B cell (primary cell): Measurements from ENCODE around the gene PHF20. TPM values are rescaled to one million over a fixed set of nuclear protein-coding genes. Genes with fewer than 3 reads are reported as not detected.
"Not testable (repeated sequence)": the region's sequence is repeated elsewhere in the genome, so short reads cannot be mapped to it uniquely, and the experiment has no call there.

Experiments
- ATAC-seq: fragments of 200-7000 bp; cut with Tn5 transposase; one replicate; pipeline ENCODE4 v1.10.0; 2021; ENCODE audit warnings: low read depth, mild to moderate bottlenecking, moderate number of reproducible peaks, moderate library complexity
- CTCF ChIA-PET: fragments of 350-600 bp; sonication (Branson Sonifier 250); formaldehyde crosslinking; loops from one replicate; lab custom pipeline; 2021; ENCODE audit warnings: antibody characterized with exemption, inconsistent platforms; lab: Charles Lee
- POLR2A ChIA-PET: fragments of 350-600 bp; sonication (Branson Sonifier 250); formaldehyde crosslinking; loops from one replicate; lab custom pipeline; 2021; ENCODE audit warnings: antibody characterized with exemption; lab: Charles Lee
- DNase-seq: peaks from one replicate; pipeline ENCODE4 v3.0.0; 2013
- H2AFZ ChIP-seq: 2 replicates; pipeline ENCODE4 v1.6.1; 2012; ENCODE audit warnings: mild to moderate bottlenecking, low read depth, low read length; ENCODE audit not compliant: insufficient read depth, poor library complexity, severe bottlenecking
- H3K27ac ChIP-seq, 2 donors: 1 replicate in 1 of 2; 2 replicates in 1 of 2; pipeline ENCODE4 v1.5.1; 2012 to 2013; ENCODE audit warnings: low read length in 2 of 2, mild to moderate bottlenecking in 2 of 2, moderate library complexity in 1 of 2
- H3K27me3 ChIP-seq, 4 experiments: fragments of 200-600 bp in 1 of 4; sonication (generic) in 1 of 4; replicated peaks in 1 of 4; 1 replicate in 2 of 4; 2 replicates in 2 of 4; pipeline versions ENCODE4 v1.6.1 to v1.7.0; 2013 to 2016; ENCODE audit warnings: low read length in 3 of 4, mild to moderate bottlenecking in 2 of 4, mixed read lengths in 1 of 4, moderate library complexity in 1 of 4; ENCODE audit not compliant: insufficient read depth in 4 of 4, control insufficient read depth in 3 of 4; ENCODE audit errors: control extremely low read depth in 1 of 4
- H3K36me3 ChIP-seq, 2 experiments: replicated peaks in 1 of 2; 1 replicate in 1 of 2; 2 replicates in 1 of 2; pipeline versions ENCODE4 v1.6.1 to v1.7.1; 2013; ENCODE audit warnings: low read length in 1 of 2; ENCODE audit not compliant: insufficient read depth in 2 of 2, control insufficient read depth in 1 of 2; ENCODE audit errors: control extremely low read depth in 1 of 2, extremely low read depth in 1 of 2
- H3K4me1 ChIP-seq, 2 donors: fragments of 200-600 bp in 1 of 2; sonication (generic) in 1 of 2; 1 replicate in 1 of 2; 2 replicates in 1 of 2; pipeline versions ENCODE4 v1.5.1 to v1.6.1; 2013 to 2017; ENCODE audit warnings: low read length in 2 of 2; ENCODE audit not compliant: control insufficient read depth in 2 of 2, insufficient read depth in 2 of 2
- H3K4me2 ChIP-seq: replicated peaks from 2 replicates; pipeline ENCODE3; 2012; ENCODE audit warnings: mild to moderate bottlenecking, low read depth, low read length; ENCODE audit not compliant: poor library complexity, severe bottlenecking
- H3K4me3 ChIP-seq, 5 experiments: fragments of 200-600 bp in 1 of 5; sonication (generic) in 1 of 5; 1 replicate in 3 of 5; 2 replicates in 2 of 5; pipeline versions ENCODE4 v1.5.1 to v1.7.0; 2011 to 2016; ENCODE audit warnings: low read length in 4 of 5, mild to moderate bottlenecking in 4 of 5, low read depth in 2 of 5, control low read depth in 1 of 5, moderate library complexity in 1 of 5; ENCODE audit not compliant: insufficient read depth in 1 of 5; ENCODE audit errors: control extremely low read depth in 1 of 5, extremely low read depth in 1 of 5
- H3K79me2 ChIP-seq: fragments of 200-600 bp; sonication (generic); one replicate; pipeline ENCODE4 v1.6.0; 2016; ENCODE audit warnings: low read length; ENCODE audit not compliant: control insufficient read depth, insufficient read depth
- H3K9ac ChIP-seq: fragments of 200-600 bp; sonication (generic); 2 replicates; pipeline ENCODE4 v1.6.1; 2017; ENCODE audit warnings: mild to moderate bottlenecking, low read length, moderate library complexity
- H3K9me3 ChIP-seq, 3 donors: one replicate each; pipeline versions ENCODE4 v1.6.1 to v1.7.1; 2013; ENCODE audit warnings: low read length in 2 of 3; ENCODE audit not compliant: control insufficient read depth in 2 of 3, insufficient read depth in 1 of 3; ENCODE audit errors: control extremely low read depth in 1 of 3
- H4K20me1 ChIP-seq: 2 replicates; pipeline ENCODE4 v1.6.0; 2012; ENCODE audit warnings: mild to moderate bottlenecking, low read length; ENCODE audit not compliant: insufficient read depth, control insufficient read depth, poor library complexity, severe bottlenecking
- H3K27ac Mint-ChIP-seq: one replicate; pipeline ENCODE4 v1.8.0; 2021; ENCODE audit warnings: mixed read lengths
- H3K27me3 Mint-ChIP-seq: one replicate; pipeline ENCODE4 v1.8.0; 2021; ENCODE audit warnings: mixed read lengths
- H3K4me1 Mint-ChIP-seq: one replicate; pipeline ENCODE4 v1.8.0; 2021; ENCODE audit warnings: mixed read lengths
- H3K4me3 Mint-ChIP-seq: one replicate; pipeline ENCODE4 v1.8.0; 2021; ENCODE audit warnings: mixed read lengths
- H3K9me3 Mint-ChIP-seq: one replicate; pipeline ENCODE4 v1.8.0; 2022; ENCODE audit warnings: mixed read lengths; ENCODE audit not compliant: insufficient read depth
- CTCF ChIP-seq: fragments of 200-600 bp; IDR thresholded peaks from one replicate; pipeline ENCODE4 v1.8.0; 2022; ENCODE audit warnings: antibody characterized with exemption, mild to moderate bottlenecking
- EZH2 ChIP-seq: IDR thresholded peaks from 2 replicates; pipeline ENCODE4 v1.6.1; 2012; ENCODE audit warnings: borderline replicate concordance, low read depth, mild to moderate bottlenecking, moderate library complexity, low read length; ENCODE audit not compliant: insufficient read depth, poor library complexity, severe bottlenecking
- WGBS: methylation state at CpG from one replicate; pipeline ENCODE4 v1.1.5; 2013; ENCODE audit warnings: missing lambda C conversion rate; ENCODE audit not compliant: insufficient coverage; 5-methylcytosine and 5-hydroxymethylcytosine counted together
- intact Hi-C: fragments of 100-400 bp; cut with micrococcal nuclease; formaldehyde crosslinking; loops from one replicate; pipeline ENCODE4 v1.10.0; 2022
- polyA plus RNA-seq: library from polyadenylated mRNA; depleted of rRNA; stranded (reverse); fragments of >200 nt; gene quantifications from 2 replicates; pipeline ENCODE4 v1.2.3, GENCODE V29; 2012
- total RNA-seq, 2 donors: library from RNA; stranded (reverse); fragments of 120-200 nt in 1 of 2; gene quantifications; 1 replicate in 1 of 2; 2 replicates in 1 of 2; pipeline versions ENCODE4 v1.2.3 to v1.2.4, GENCODE V29; 2013 to 2022

PHF20 gene
- total and polyA plus RNA-seq, 2 donors (not counting 1 experiment from before 2014, with no cell fraction given) = 53.6 to 92.3 TPM

- Histone ChIP-seq H3K4me3 (no peak overlapping the region), H3K9ac (no peak overlapping the region), H3K27ac (no peak overlapping the region), H3K4me1 (peaks cover 14 to 20% of the 10 kb centered on the region in 2 donors), H4K20me1 (peaks cover 14% of the 10 kb centered on the region), H3K4me2 (no peak overlapping the region), H2AFZ (no peak overlapping the region), H3K79me2 (peaks cover 30% of the 10 kb centered on the region), H3K36me3 (peaks cover 0 to 29% of the 10 kb centered on the region in 2 experiments), H3K9me3 (no peaks in the 10 kb centered on the region), H3K27me3 (no peaks in the 10 kb centered on the region)
- Mint-ChIP-seq H3K4me3 (no peak overlapping the region), H3K9me3 (no peaks in the 10 kb centered on the region), H3K27ac (no peak overlapping the region), H3K4me1 (peaks cover 22% of the 10 kb centered on the region), H3K27me3 (no peaks in the 10 kb centered on the region)
- intact Hi-C loops = loop anchor here (5.0 to 10.0 kb wide), 6 partner anchors 408 to 1835 kb away; partner anchors contain the start of genes DSN1, EIF2S2, EIF6 and ERGIC3
- ChIA-PET POLR2A (no interaction called here), CTCF (interaction anchor here (1.1 kb wide), 1 partner anchor 45 kb away, joined by 3 read pairs; no protein-coding TSS in a partner anchor)
- TF ChIP-seq CTCF (no peak), EZH2 (no peak)
- DNase-seq (no peak), ATAC-seq (no peak)
- 100% methylated on average over 4 of the region's 7 CpGs for WGBS
Measured at GRCh38 chr20:35950093-35950492, 178.3 kb downstream of the PHF20 start.

GRCh38 chr20:35952080-35952479 is 180.3 kb downstream of the PHF20 start:
- H3K4me3 Mint-ChIP-seq, H3K27me3 ChIP-seq, DNase-seq, H3K9me3 Mint-ChIP-seq, H3K9ac ChIP-seq, H3K4me3 ChIP-seq, H2AFZ ChIP-seq, H3K9me3 ChIP-seq, H3K27me3 Mint-ChIP-seq, H3K27ac Mint-ChIP-seq, CTCF ChIA-PET, ATAC-seq, H3K4me2 ChIP-seq: not testable (repeated sequence)
- 97% methylated on average over 7 of the region's 14 CpGs for WGBS
- POLR2A ChIA-PET = interaction anchor here (0.7 kb wide), 1 partner anchor 9 kb away, joined by 3 read pairs; no protein-coding TSS in a partner anchor
- Histone ChIP-seq H4K20me1 (peaks cover 14% of the 10 kb centered on the region), H3K4me1 (peaks cover 17 to 24% of the 10 kb centered on the region in 2 donors), H3K36me3 (peaks cover 0 to 24% of the 10 kb centered on the region in 2 experiments), H3K79me2 (peaks cover 29% of the 10 kb centered on the region), H3K27ac (peak overlapping the region; percentile 98 to 99)
- intact Hi-C loops = loop anchor here (5.0 to 10.0 kb wide), 6 partner anchors 410 to 1837 kb away; partner anchors contain the start of genes DSN1, EIF2S2, EIF6 and ERGIC3
- peaks cover 22% of the 10 kb centered on the region for H3K4me1 Mint-ChIP-seq
